Stimulated activated CD8-positive, alpha-beta memory T cell treated with anti-CD3 and anti-CD28 coated beads, Interleukin-7, amount 100 ng/mL, for 1 hour (primary cell): ENCODE results near the gene TPH2.
A peak's percentile ranks its signal among the peaks of the same experiment; 100 is the strongest.

Source experiments
- DNase-seq, 2 donors: peaks; one replicate each; pipeline ENCODE4 v3.0.0-alpha.2; 2020; ENCODE audit warnings: low read depth in 2 of 2

The TPH2 gene

GRCh38 chr12:71958993-71959578 lies 20.4 kb downstream of the TPH2 start:
- no peak for DNase-seq

- no peak for DNase-seq
These were observed 28.6 kb downstream of the TPH2 start for GRCh38 chr12:71967211-71967610.

GRCh38 chr12:71969330-71969729 lies 30.7 kb downstream of the TPH2 start:
- no peak for DNase-seq

GRCh38 chr12:71970031-71970430 lies 31.4 kb downstream of the TPH2 start:
- DNase-seq: no peak

- no peak for DNase-seq
These were observed 33.9 kb downstream of the TPH2 start for GRCh38 chr12:71972441-71973074.

GRCh38 chr12:71973687-71974086 lies 35.0 kb downstream of the TPH2 start:
- no peak for DNase-seq

GRCh38 chr12:71980538-71980937 lies 41.9 kb downstream of the TPH2 start:
- no peak for DNase-seq

GRCh38 chr12:71981149-71981548 lies 42.5 kb downstream of the TPH2 start:
- DNase-seq: no peak

GRCh38 chr12:71994715-71995114 lies 56.1 kb downstream of the TPH2 start:
- no peak for DNase-seq

- no peak for DNase-seq
These were observed 61.1 kb downstream of the TPH2 start for GRCh38 chr12:71999795-72000194.

GRCh38 chr12:72000969-72001648 lies 62.5 kb downstream of the TPH2 start:
- DNase-seq: no peak

- DNase-seq: no peak
These were observed 68.1 kb downstream of the TPH2 start for GRCh38 chr12:72006766-72007165.

GRCh38 chr12:72010356-72010755 lies 71.7 kb downstream of the TPH2 start:
- DNase-seq: no peak

GRCh38 chr12:72011374-72011773 lies 72.7 kb downstream of the TPH2 start:
- no peak for DNase-seq

GRCh38 chr12:72012874-72013273 lies 74.2 kb downstream of the TPH2 start:
- no peak for DNase-seq

- DNase-seq: no peak
These were observed 77.2 kb downstream of the TPH2 start for GRCh38 chr12:72015895-72016294.

GRCh38 chr12:72017054-72017651 lies 78.5 kb downstream of the TPH2 start:
- peak; percentile 7 to 19 for DNase-seq

GRCh38 chr12:72018036-72018435 lies 79.4 kb downstream of the TPH2 start:
- DNase-seq: no peak

GRCh38 chr12:72024613-72025012 lies 86.0 kb downstream of the TPH2 start:
- DNase-seq: no peak

- no peak for DNase-seq
These were observed 86.9 kb downstream of the TPH2 start for GRCh38 chr12:72025524-72025923.

- no peak for DNase-seq
These were observed 90.3 kb downstream of the TPH2 start for GRCh38 chr12:72028966-72029365.

- DNase-seq: no peak
These were observed 91.6 kb downstream of the TPH2 start for GRCh38 chr12:72030277-72030676.

- no peak for DNase-seq
These were observed 92.4 kb downstream of the TPH2 start for GRCh38 chr12:72031066-72031465.
